DLD1 (cell line): Measurements from ENCODE around the gene RNF149.

Experiments
- in situ Hi-C: cut with HindIII; loops from 2 replicates; pipeline ENCODE4 v1.10.0; 2017; ENCODE audit warnings: low sequenced_read_pairs

RNF149 gene

DNA sequence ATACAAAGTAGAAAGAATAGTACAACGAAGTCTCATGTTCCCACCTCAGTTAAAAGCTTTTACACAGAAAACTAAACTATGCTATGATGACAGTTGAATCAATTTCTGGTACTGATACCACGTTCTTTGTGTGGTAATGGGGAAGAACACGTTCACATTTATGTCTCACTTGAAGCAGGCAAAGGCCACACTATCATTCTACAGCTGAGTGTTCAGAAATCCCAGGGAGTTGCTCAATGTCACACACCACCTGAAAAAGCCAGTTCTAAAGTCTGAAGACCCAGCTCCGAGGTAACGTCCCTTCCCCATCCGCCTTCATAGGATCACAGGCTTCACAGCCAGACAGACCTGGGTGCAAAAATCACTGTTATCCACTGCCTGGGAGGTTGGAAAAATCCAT lies 8.9 kb downstream of the RNF149 start:
- in situ Hi-C loops, result no loop called here

DNA sequence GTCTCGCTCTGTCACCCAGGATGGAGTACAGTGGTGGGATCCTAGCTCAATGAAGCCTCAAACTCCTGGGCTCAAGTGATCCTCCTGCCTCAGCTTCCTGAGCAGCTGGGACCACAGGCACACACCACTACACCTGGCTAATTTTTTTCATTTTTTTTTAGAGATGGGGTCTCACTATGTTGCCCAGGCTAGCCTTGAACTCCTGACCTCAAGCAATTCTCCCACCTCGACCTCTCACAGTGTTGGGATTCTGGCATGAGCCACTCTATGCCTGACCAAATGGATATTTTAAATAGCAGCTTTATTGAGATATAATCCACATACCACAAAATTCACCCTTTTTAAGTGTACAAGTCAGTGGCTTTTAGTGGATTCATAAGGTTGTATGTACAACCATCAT lies 11.1 kb downstream of the RNF149 start:
- in situ Hi-C loops, result no loop called here

DNA sequence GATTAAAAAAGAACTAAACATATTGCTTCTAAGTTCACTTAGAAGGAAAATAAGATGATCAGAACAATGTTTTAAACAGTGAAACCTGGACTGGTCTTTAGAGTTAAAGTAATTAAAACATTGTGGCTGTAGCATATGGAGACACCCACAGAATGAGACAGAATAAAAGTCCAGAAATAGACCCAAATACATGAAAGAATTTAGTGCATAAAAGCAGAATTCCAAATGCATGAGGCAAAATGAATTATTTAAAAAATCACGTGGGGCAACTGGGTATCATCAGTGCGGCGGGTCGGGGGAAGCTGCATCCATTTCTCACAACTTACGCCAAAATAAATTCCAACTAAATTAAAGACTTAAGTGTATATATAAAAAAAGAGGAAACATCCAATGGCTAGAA lies 12.1 kb downstream of the RNF149 start:
- in situ Hi-C loops, result no loop called here

DNA sequence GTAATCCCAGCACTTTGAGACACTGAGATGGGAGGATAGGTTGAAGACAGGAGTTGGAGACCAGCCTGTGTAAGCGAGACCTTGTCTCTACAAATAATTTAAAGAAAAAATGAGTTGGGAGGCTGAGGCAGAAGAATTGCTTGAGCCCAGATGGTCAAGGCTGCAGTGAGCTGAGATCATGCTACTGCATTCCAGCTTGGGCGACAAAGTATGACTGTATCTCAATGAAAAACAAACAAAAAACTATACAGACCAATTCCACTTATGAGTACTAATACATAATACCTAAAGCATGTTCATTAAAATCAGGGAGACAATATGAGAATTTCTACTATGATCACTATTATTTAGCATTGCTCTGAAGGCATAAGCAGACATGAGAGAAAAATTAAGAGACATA lies 12.6 kb downstream of the RNF149 start:
- in situ Hi-C loops, result no loop called here

DNA sequence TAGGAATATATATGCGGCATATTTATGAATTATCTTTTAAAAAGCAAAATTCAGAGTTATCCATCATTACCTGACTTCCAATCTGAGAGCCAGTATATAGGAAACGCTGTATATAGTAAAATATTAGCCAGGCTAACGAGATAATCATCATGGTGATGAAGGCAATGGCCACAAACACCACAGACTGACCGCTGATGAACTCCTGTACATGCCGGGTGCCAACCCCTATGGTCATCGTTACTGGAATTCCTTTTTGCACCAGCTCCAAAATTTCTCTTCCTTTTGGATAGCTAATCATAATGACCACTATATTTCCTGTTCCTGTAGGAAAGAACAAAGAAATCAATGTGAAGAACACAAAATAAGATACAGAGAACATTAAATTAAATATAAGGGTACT lies 13.6 kb downstream of the RNF149 start:
- in situ Hi-C loops, result no loop called here

DNA sequence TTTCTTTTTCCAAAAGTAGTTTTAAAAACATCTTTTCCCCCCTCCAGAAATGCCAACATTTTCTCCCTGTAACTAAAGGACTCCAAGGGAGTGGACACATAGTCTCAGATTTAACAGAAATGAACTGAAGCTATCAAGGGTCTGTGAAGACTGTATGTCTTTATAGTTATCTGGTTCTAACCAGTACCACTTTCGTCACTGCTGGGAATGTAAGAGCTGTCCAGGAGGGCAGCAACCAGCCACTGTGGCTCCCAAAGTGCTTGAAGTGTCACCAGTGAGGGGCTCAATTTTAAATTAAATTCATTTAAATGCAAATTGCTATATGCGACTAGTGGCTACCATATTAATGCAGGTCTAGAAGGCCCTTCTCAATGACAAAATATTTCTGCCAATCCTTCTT lies 15.0 kb downstream of the RNF149 start:
- in situ Hi-C loops, result no loop called here

DNA sequence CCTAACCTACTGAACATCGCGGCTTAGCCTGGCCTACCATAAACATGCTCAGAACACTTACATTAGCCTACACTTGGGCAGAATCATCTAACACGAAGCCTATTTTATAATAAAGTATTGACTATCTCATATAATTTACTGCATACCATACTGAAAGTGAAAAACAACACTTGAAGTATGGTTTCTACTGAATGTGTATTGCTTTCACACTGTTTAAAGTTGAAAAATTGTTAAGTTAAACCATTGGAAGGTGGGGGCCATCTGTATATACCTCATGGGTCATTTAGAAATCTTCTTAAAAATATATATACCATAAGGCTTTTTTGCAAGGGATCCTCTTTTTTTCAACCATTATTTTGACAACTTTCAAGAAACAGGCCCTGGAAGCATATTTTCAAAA lies 16.5 kb downstream of the RNF149 start:
- in situ Hi-C loops, result no loop called here

DNA sequence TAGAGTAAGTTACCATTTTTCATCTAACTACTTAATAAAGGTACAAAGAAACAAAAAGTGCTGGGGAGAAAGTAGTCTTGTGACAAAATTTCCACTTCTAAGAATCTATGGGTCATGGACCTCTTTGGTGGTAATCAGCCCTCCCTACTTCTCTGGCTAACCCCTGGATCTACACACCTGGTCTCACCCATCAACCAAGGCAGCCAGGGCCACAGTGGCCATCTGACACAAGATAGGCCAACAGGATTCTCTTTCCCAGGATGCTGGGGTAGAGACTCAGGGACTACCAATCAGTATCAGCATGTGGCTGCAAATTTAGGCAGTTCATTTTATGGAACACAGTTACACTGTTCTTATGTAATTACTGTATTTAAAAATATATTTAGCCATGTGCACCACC lies 17.8 kb downstream of the RNF149 start:
- in situ Hi-C loops, result no loop called here

DNA sequence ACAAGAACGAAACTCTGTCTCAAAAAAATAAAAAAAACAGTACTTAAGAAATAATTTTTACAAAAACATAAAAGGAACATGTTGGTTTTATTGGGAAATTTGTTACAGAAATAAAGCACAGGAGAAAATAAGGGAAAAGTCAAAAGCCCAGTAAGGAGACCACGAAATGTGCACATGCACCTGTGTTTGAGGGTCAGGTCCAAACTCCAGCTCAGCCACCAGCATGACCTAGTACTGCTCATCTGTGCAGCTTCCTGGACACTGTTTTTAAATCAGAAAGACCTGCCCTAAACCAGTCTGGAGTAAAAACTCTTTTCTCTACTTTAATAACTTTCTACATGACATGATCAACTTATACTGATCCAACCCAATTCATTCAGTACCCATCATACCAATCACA lies 21.2 kb downstream of the RNF149 start:
- in situ Hi-C loops, result no loop called here

DNA sequence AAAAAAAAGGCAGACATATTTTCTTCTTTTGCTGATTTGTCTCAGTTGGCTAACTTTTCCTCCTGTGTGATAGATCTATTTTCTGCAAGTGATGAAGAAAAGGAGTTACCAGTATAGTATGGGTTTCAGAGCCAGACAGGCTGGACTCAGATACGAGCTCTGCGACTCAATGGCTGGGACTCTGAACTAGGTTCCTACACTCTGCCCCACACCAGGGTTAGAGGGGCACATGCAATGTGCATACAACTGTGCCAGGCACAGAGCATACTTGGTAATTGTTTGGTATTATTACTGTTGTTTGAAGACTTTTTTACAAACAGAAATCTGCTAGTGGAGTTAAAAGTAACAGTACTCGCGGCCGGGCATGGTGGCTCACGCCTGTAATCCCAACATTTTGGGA lies 21.8 kb downstream of the RNF149 start:
- in situ Hi-C loops, result no loop called here

DNA sequence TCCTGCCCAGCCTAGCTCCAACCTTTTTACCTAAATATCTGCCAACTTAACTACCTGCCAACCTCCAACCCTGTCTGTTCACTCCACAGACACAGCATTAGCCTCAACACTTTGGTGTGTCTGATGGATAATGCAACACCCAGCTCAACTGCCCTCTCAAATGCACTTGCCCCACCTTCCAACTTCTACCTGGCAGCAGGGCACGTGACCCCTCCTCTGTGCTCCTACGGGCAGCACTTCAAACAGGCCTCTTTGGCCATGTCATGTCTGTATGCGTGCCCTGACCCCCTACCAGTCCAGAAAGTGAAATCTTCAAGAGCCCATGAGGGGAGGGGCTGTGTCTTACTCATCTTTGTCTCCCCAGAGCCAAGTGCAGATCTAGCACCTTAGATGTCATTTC lies 25.5 kb downstream of the RNF149 start:
- in situ Hi-C loops, result no loop called here

DNA sequence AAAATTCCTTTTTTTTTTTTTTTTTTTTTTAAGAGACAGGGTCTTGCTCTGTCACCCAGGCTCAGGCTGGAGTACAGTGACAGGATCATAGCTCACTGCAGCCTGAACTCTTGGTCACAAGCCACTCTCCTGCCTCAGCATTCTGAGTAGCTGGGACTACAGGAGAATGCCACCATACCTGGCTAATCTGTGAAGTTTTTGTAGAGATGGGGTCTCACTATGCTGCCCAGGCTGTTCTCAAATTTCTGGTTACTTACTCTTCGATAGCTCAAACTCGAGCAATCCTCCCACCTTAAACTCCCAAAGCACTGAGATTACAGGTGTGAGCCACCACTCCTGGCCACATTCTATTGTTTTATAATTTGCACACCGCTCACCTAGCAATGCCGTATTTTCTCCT lies 27.0 kb downstream of the RNF149 start:
- in situ Hi-C loops, result no loop called here

DNA sequence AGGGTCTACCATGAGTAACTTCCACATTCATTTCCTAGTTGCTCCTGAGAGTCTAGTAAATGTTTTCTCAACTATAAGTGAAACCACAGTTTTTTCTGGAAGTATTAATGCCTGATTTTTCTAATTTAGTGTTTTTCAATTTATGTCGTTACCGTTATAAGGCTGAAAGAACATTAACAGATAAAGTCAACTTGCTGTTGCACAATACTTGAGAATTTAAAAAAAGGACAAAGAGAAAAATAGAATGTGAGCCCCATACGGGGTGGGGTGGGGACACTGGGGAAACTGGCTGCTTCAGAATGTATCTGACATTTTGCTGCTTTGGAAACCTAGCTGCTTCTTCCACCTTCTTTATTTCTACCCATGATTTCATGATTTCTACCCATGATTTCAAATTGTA lies 29.6 kb downstream of the RNF149 start:
- in situ Hi-C loops, result no loop called here

DNA sequence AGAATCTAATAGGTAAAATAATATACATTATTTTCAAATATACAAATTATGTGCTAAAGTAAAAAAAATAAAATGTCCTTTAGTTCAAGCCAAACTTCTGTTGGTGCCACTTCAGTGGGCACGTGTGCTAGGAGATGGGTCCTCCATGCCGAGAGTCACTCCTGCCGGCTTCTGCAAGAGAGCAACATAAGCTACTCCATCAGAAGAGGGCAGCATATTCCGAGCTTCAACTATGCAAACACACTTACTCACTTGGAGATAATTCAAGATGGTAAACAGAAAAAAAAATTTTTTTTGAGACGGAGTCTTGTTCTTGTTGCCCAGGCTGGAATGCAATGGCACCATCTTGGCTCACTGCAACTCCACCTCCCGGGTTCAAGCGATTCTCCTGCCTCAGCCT lies 31.4 kb downstream of the RNF149 start:
- in situ Hi-C loops, result no loop called here

DNA sequence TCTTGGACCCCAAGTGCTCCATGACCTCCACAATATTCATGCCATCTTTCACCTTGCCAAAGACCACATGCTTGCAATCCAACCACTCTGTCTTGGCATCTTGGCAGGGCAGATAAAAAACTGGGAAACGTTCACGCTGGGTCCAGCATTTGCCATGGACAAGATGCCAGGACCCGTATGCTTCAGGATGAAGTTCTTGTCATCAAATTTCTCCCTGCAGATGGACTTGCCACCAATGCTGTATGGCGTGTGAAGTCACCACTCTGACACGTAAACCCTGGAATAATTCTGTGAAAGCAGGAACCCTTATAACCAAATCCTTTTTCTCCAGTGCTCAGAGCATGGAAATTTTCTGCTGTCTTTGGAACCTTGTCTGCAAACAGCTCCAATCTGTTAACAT lies 34.4 kb downstream of the RNF149 start:
- in situ Hi-C loops, result no loop called here

DNA sequence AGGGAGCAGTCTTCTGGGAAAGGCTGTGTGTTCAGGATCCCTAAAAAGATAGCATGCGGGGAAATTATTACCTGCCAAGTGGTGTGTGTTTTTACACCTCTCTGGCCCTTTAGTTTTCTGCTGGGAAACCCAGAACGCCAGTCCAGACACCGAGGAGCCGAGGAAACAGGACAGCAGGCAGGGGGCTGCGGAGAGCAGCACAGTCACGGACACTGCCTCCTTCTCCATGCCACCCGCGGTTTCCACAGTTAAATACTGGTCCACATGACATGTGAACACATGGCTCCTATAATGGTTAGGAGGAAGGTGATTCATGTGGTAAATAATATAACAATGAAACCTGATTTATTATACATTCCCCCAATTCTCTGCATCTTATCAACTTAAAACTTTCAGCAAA lies 35.4 kb downstream of the RNF149 start:
- in situ Hi-C loops, result no loop called here

DNA sequence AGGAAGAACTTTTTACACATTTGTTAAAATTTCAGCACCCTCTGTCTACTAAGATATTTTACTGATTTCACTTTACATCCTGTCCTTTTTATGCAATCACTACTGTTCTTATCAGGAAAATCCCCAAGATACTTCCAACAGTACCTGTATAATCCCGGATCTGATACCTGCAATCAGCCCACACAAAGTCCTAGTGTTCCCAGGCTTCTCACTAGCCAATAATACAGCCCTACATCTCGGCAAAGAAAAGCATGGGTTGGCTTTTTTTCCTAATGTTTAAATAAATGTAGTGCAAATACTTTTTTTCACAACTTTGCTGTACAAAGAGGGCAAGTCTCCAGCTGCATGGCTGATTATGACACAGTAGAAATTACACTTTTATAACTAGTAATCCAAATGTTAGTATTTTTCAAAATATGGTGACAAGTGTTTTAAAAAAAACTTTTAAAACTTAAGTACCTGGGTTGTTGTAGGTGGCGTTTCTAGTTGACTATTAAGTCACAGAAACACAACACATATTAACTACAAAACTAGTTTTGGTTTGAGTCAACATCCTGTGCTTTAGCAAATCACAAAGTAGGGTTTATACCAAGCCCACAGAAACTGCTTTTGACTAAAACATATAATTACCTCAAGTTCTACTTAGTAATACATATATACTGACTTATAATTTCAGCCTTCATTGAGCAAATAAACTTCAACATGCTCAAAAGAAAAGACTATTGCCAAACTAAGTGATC lies 36.3 kb downstream of the RNF149 start:
- in situ Hi-C loops, result no loop called here

DNA sequence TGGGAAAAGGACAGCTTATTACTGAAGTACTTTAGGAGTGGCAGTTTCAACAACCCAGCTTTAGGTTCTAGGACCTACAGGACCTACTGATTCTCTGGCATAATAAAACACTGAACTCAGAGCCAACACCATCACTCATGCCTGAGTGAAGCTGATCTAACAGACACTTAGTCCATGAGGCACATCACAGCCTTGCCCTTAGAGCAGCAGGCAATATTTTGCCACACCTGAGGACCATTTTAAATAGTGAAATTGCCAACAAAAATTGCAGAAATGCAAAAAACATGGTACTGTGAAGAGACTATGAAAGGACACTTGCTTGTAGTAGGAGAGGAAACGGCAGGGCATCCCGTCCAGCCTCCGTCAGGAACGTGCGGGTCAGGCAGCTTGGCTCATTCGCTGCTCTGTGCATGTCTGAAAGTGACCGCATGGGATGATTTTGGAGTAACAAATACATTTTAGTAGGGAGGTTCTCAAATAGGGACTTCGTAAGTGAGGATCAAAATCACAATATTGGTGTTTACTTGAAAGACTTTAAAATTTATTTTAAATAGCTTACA lies 37.7 kb downstream of the RNF149 start:
- in situ Hi-C loops, result no loop called here

DNA sequence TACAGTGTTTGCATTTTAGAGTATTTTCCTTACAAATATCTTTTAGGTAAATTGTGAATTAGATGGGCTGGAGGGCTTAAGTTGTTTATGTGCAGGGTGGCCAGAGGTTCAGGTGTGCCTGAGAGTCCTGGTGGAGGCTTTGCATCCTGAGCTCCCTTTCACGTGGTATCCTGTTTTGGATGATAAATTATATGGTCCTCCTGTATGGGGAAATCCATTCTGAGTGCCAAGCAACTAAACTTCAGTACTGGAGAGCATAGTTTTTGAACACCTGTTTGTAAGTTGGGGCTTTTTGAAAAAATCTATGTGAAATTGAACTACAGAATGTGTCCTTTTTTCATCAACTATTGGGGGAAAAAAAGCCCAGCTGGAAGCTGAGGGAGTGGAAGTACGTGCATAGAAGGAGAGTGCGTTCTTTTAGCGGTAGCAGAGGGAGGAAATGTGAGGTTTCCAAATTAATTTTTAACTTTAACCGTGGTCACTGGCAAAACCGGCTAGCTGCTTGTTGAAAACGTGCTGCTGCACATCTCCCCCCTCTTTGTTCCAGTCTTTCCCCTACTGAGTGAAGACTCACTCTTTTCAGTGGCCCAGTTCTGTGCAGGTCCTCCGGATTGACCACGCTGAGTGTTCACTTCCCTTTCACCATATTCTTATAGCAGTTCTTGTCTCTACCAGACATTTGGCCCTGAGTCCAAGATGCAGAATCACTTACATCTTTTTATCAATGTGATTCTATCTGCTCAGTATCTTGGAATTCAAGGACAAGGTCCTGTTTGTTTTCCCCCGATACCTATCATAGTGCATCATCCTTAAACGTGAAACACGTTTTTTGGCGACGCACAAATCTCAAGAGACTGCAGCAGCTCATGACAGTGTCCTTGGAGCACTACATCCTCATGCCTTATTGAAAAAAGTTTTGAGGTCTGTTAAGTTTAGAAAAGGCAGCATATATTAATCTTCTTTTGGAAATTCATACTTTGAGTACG lies 40.5 kb downstream of the RNF149 start:
- in situ Hi-C loops, result no loop called here

DNA sequence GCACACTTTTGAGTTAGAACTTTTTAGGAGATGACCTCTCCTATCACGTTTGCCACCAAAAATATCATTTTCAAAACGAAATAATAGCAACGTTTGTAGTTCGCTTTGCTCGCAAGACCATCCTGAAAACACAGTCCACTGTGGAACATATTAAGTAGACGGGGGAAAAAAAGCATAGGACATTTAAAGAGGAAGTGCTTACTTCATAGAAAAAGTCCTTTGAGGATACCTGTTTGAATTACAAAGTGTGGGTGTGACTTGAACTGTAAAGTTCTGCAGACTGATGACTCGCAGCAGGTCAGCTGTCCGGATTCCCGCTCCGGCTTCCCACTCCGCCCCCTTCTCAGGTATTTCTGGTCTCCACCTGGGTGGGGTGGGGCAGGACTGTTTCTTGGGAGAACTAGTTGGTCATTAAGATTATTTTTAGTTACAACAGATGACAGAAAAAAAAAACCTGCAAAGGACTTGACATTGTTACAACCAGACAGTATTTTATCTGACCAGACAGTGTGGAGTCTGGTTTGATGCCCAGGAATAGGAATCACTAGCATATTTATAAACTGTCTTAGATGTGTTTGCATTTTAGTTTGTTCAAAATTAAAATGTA lies 42.5 kb downstream of the RNF149 start:
- in situ Hi-C loops, result no loop called here

DNA sequence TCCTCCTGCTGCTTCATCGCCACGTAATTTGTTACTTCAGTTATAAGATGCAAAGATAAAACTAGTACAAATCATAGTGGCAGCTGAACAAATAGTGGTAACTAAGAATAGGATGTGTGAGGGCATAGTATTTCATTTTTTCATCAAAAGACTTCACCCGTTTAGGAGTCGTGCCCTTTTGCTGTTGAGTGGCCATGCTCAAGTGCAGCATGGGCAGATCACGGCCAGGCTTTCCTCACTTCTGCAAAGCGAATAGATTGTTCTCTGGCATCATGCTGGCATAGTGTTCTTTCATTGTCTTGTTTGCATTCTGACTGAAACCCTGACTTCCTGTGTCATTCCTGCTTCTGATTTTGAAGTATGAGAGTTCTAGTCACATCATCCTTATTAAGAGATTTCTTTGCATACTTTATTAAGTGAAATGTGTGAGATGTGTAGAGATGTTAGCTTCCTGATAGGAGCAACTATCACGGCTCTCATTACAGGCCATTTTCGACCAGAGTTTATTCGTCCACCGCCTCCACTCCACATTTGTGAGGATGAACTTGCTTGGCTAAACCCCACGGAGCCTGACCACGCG lies 44.1 kb downstream of the RNF149 start:
- in situ Hi-C loops, result no loop called here
